ENCODE results near the gene CWF19L1.
"Not testable (repeated sequence)": the region's sequence is repeated elsewhere in the genome, so short reads cannot be mapped to it uniquely, and the experiment has no call there.

- TF ChIP-seq, protein P1, sequence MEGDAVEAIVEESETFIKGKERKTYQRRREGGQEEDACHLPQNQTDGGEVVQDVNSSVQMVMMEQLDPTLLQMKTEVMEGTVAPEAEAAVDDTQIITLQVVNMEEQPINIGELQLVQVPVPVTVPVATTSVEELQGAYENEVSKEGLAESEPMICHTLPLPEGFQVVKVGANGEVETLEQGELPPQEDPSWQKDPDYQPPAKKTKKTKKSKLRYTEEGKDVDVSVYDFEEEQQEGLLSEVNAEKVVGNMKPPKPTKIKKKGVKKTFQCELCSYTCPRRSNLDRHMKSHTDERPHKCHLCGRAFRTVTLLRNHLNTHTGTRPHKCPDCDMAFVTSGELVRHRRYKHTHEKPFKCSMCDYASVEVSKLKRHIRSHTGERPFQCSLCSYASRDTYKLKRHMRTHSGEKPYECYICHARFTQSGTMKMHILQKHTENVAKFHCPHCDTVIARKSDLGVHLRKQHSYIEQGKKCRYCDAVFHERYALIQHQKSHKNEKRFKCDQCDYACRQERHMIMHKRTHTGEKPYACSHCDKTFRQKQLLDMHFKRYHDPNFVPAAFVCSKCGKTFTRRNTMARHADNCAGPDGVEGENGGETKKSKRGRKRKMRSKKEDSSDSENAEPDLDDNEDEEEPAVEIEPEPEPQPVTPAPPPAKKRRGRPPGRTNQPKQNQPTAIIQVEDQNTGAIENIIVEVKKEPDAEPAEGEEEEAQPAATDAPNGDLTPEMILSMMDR (conservative IDR thresholded peaks at IDR 0.05) = not testable (repeated sequence)
- TF ChIP-seq EZH2 (IDR thresholded peaks at IDR 0.05; ENCODE audit: low read depth) = not testable (repeated sequence)
These were observed 24.9 kb upstream of the CWF19L1 start for GRCh38 chr10:100292300-100292699.
